Neutrophil (primary cell): ENCODE results near the gene RBM39.
A peak's percentile ranks its signal among the peaks of the same experiment; 100 is the strongest.

Experiments used
- H3K27ac ChIP-seq: fragments of 200-600 bp; sonication (generic); 2 replicates; pipeline ENCODE4 v1.5.1; 2016; ENCODE audit warnings: mild to moderate bottlenecking, moderate library complexity
- H3K27me3 ChIP-seq: fragments of 200-600 bp; sonication (generic); 2 replicates; pipeline ENCODE4 v1.6.0; 2016; ENCODE audit warnings: mild to moderate bottlenecking
- H3K36me3 ChIP-seq: fragments of 200-600 bp; sonication (generic); 2 replicates; pipeline ENCODE4 v1.5.1; 2017
- H3K4me1 ChIP-seq, 2 experiments: fragments of 200-600 bp in 1 of 2; sonication (generic) in 1 of 2; 1 replicate in 1 of 2; 2 replicates in 1 of 2; pipeline versions ENCODE4 v1.5.1 to v1.6.1; 2013 to 2016; ENCODE audit warnings: low read depth in 1 of 2, low read length in 1 of 2, mild to moderate bottlenecking in 1 of 2, moderate library complexity in 1 of 2; ENCODE audit not compliant: control insufficient read depth in 1 of 2, insufficient read depth in 1 of 2
- H3K4me3 ChIP-seq, 2 experiments: fragments of 200-600 bp in 1 of 2; sonication (generic) in 1 of 2; 1 replicate in 1 of 2; 2 replicates in 1 of 2; pipeline ENCODE4 v1.5.1; 2013 to 2016; ENCODE audit warnings: low read depth in 1 of 2, low read length in 1 of 2, mild to moderate bottlenecking in 1 of 2, moderate library complexity in 1 of 2
- H3K9me3 ChIP-seq: fragments of 200-600 bp; sonication (generic); 2 replicates; pipeline ENCODE4 v1.5.1; 2016
- TF ChIP-seq, protein P1 (sequence below): fragments of 200-600 bp; sonication (generic); IDR thresholded peaks from 2 replicates; pipeline ENCODE4 v1.5.1; 2016; ENCODE audit warnings: antibody characterized with exemption

RBM39 gene

GRCh38 chr20:35673884-35674283 lies 68.2 kb downstream of the RBM39 start:
- TF ChIP-seq, protein P1, sequence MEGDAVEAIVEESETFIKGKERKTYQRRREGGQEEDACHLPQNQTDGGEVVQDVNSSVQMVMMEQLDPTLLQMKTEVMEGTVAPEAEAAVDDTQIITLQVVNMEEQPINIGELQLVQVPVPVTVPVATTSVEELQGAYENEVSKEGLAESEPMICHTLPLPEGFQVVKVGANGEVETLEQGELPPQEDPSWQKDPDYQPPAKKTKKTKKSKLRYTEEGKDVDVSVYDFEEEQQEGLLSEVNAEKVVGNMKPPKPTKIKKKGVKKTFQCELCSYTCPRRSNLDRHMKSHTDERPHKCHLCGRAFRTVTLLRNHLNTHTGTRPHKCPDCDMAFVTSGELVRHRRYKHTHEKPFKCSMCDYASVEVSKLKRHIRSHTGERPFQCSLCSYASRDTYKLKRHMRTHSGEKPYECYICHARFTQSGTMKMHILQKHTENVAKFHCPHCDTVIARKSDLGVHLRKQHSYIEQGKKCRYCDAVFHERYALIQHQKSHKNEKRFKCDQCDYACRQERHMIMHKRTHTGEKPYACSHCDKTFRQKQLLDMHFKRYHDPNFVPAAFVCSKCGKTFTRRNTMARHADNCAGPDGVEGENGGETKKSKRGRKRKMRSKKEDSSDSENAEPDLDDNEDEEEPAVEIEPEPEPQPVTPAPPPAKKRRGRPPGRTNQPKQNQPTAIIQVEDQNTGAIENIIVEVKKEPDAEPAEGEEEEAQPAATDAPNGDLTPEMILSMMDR: no peak
- Histone ChIP-seq H3K9me3 (no peaks in the 10 kb centered on the region), H3K4me3 (no peak overlapping the region), H3K4me1 (no peaks in the 10 kb centered on the region), H3K27me3 (no peaks in the 10 kb centered on the region), H3K36me3 (peaks cover 58% of the 10 kb centered on the region), H3K27ac (no peak overlapping the region)

- no peaks in the 10 kb centered on the region for H3K27me3 ChIP-seq
- peaks cover 3 to 7% of the 10 kb centered on the region in 2 experiments for H3K4me1 ChIP-seq
- TF ChIP-seq, protein P1: no peak
- H3K4me3 ChIP-seq: no peak overlapping the region
- no peak overlapping the region for H3K27ac ChIP-seq
- H3K36me3 ChIP-seq: peaks cover 60% of the 10 kb centered on the region
- no peaks in the 10 kb centered on the region for H3K9me3 ChIP-seq
These were observed 72.4 kb downstream of the RBM39 start for GRCh38 chr20:35669681-35670080.

GRCh38 chr20:35669221-35669620 lies 72.8 kb downstream of the RBM39 start:
- Histone ChIP-seq H3K4me1 (peaks cover 5 to 8% of the 10 kb centered on the region in 2 experiments), H3K9me3 (no peaks in the 10 kb centered on the region), H3K4me3 (no peak overlapping the region), H3K27me3 (no peaks in the 10 kb centered on the region), H3K27ac (no peak overlapping the region), H3K36me3 (peaks cover 56% of the 10 kb centered on the region)
- TF ChIP-seq, protein P1: no peak

- Histone ChIP-seq H3K27me3 (no peaks in the 10 kb centered on the region), H3K36me3 (peaks cover 25% of the 10 kb centered on the region), H3K27ac (no peak overlapping the region), H3K9me3 (no peaks in the 10 kb centered on the region), H3K4me1 (peaks cover 38 to 41% of the 10 kb centered on the region in 2 experiments), H3K4me3 (no peak overlapping the region)
- TF ChIP-seq, protein P1: no peak
These were observed 76.1 kb downstream of the RBM39 start for GRCh38 chr20:35665949-35666288.

- H3K27me3 ChIP-seq: no peaks in the 10 kb centered on the region
- peaks cover 51 to 54% of the 10 kb centered on the region in 2 experiments for H3K4me1 ChIP-seq
- H3K27ac ChIP-seq: peak within 1 kb of the TSS; percentile 97
- TF ChIP-seq, protein P1: peak; percentile 49
- peak within 1 kb of the TSS; percentile 95 to 98 for H3K4me3 ChIP-seq
- peaks cover 12% of the 10 kb centered on the region for H3K36me3 ChIP-seq
- no peaks in the 10 kb centered on the region for H3K9me3 ChIP-seq
These were observed 77.4 kb downstream of the RBM39 start, which contains the start of the genes CPNE1 and RBM12 for GRCh38 chr20:35664466-35665206. Gene CPNE1, minus strand, starts transcription at chr20:35664900. Its CDS starts 31,977 bp downstream, at chr20:35632923. Gene RBM12, minus strand, starts transcription at chr20:35664900. Its CDS starts 9,578 bp downstream, at chr20:35655322.
